GM12878 (cell line): ENCODE results near the gene H1-8. TPM values are rescaled to one million over a fixed set of nuclear protein-coding genes. Genes with fewer than 3 reads are reported as not detected.

Source experiments
- ATAC-seq: fragments of 200-7000 bp; cut with Tn5 transposase; 3 replicates; pipeline ENCODE4 v1.9.1; 2020; ENCODE audit warnings: mild to moderate bottlenecking, moderate library complexity
- BruUV-seq: library from RNA; stranded (reverse); fragments of 400-500 nt; replicated peaks from 2 replicates; lab custom pipeline; 2021; lab: Mats Ljungman, UMichigan
- CTCF ChIA-PET: fragments of 300-600 bp; sonication (Branson Sonifier 250); formaldehyde crosslinking; extraction: SDS; loops from one replicate; lab custom pipeline; 2021; ENCODE audit warnings: inconsistent platforms; lab: Yijun Ruan, JAX
- POLR2A ChIA-PET: fragments of 350-600 bp; formaldehyde crosslinking; extraction: SDS; loops from one replicate; lab custom pipeline; 2021; ENCODE audit warnings: inconsistent platforms; lab: Charles Lee
- RAD21 ChIA-PET: fragments of 300-600 bp; sonication (Branson Sonifier 250); formaldehyde crosslinking; loops from one replicate; lab custom pipeline; 2023; ENCODE audit warnings: antibody characterized with exemption; ENCODE audit not compliant: unreplicated experiment; lab: Charles Lee
- SMC1A ChIA-PET: fragments of 300-600 bp; sonication (Branson Sonifier 250); formaldehyde crosslinking; loops from one replicate; lab custom pipeline; 2023; ENCODE audit not compliant: unreplicated experiment, uncharacterized antibody; lab: Charles Lee
- DNase-seq: peaks from one replicate; pipeline ENCODE4 v3.0.0-alpha.2; 2011; ENCODE audit warnings: low read depth, low spot score
- FAIRE-seq: peaks from 3 replicates; lab custom pipeline; 2011; peaks lifted over from hg19 to GRCh38; lab: Jason Lieb, UNC
- H2AFZ ChIP-seq: 2 replicates; pipeline ENCODE4 v1.6.0; 2011; ENCODE audit warnings: low read depth, low read length, control low read depth; ENCODE audit not compliant: control insufficient read depth
- H3K27ac ChIP-seq: 2 replicates; pipeline ENCODE4 v1.5.1; 2011; ENCODE audit warnings: control low read depth; ENCODE audit not compliant: control insufficient read depth, insufficient read depth
- H3K27me3 ChIP-seq, 2 experiments: replicated peaks in 1 of 2; 2 replicates each; pipeline versions ENCODE4 v1.6.0 to v1.6.1; 2011; ENCODE audit warnings: low read length in 1 of 2; ENCODE audit not compliant: control insufficient read depth in 2 of 2, insufficient read depth in 2 of 2
- H3K36me3 ChIP-seq, 2 experiments: 2 replicates each; pipeline ENCODE4 v1.5.1; 2011; ENCODE audit warnings: low read length in 1 of 2; ENCODE audit not compliant: control insufficient read depth in 2 of 2, insufficient read depth in 2 of 2
- H3K4me1 ChIP-seq: 2 replicates; pipeline ENCODE4 v1.6.1; 2011; ENCODE audit warnings: mild to moderate bottlenecking, low read length, moderate library complexity, mixed read lengths; ENCODE audit not compliant: control insufficient read depth, insufficient read depth
- H3K4me2 ChIP-seq: 2 replicates; pipeline ENCODE4 v1.6.0; 2011; ENCODE audit warnings: control low read depth; ENCODE audit not compliant: control insufficient read depth, insufficient read depth
- H3K4me3 ChIP-seq: fragments of 200-600 bp; sonication (generic); 2 replicates; pipeline ENCODE4 v1.5.1; 2016
- H3K79me2 ChIP-seq: 2 replicates; pipeline ENCODE4 v1.6.0; 2011; ENCODE audit warnings: low read length; ENCODE audit not compliant: control insufficient read depth, insufficient read depth
- H3K9ac ChIP-seq: 2 replicates; pipeline ENCODE4 v1.8.0; 2011; ENCODE audit warnings: low read length, control low read depth, mixed read lengths; ENCODE audit not compliant: control insufficient read depth, insufficient read depth
- H3K9me3 ChIP-seq: replicated peaks from 3 replicates; pipeline ENCODE4 v1.5.1; 2011; ENCODE audit warnings: mild to moderate bottlenecking, low read length; ENCODE audit not compliant: control insufficient read depth, insufficient read depth
- H4K20me1 ChIP-seq: 2 replicates; pipeline ENCODE4 v1.6.0; 2011; ENCODE audit not compliant: control insufficient read depth, insufficient read depth
- BACH1 ChIP-seq: fragments of 450-650 bp; IDR thresholded peaks from 2 replicates; pipeline ENCODE4 v1.6.1; 2017; ENCODE audit warnings: mild to moderate bottlenecking, borderline replicate concordance
- BRCA1 ChIP-seq: IDR thresholded peaks from 2 replicates; pipeline ENCODE4 v1.6.1; 2011; ENCODE audit warnings: low read depth, low read length, improper control_type of control experiment
- CHD1 ChIP-seq: IDR thresholded peaks from 2 replicates; pipeline ENCODE4 v1.6.1; 2012; ENCODE audit warnings: low read depth, low read length, improper control_type of control experiment
- HSF1 ChIP-seq: fragments of 150-350 bp; IDR thresholded peaks from 2 replicates; pipeline ENCODE4 v1.6.1; 2014; ENCODE audit warnings: mild to moderate bottlenecking, low read depth, low read length
- IKZF2 ChIP-seq, 2 experiments: fragments of 450-650 bp; IDR thresholded peaks; 2 replicates each; pipeline ENCODE4 v1.6.1; 2017; ENCODE audit warnings: mild to moderate bottlenecking in 2 of 2, moderate library complexity in 2 of 2
- MAX ChIP-seq: IDR thresholded peaks from 2 replicates; pipeline ENCODE4 v1.6.1; 2012; ENCODE audit warnings: low read depth, low read length, improper control_type of control experiment
- NFXL1 ChIP-seq: fragments of 450-650 bp; IDR thresholded peaks from 2 replicates; pipeline ENCODE4 v1.6.1; 2017; ENCODE audit warnings: antibody characterized with exemption, mild to moderate bottlenecking, borderline replicate concordance
- POLR2A ChIP-seq: IDR thresholded peaks from 2 replicates; pipeline ENCODE4 v1.6.1; 2011; ENCODE audit warnings: low read depth, mild to moderate bottlenecking, low read length
- SIX5 ChIP-seq: IDR thresholded peaks from 2 replicates; pipeline ENCODE4 v1.6.1; 2011; ENCODE audit warnings: mild to moderate bottlenecking, low read depth, low read length, moderate library complexity; ENCODE audit not compliant: severe bottlenecking
- SKIL ChIP-seq: fragments of 450-650 bp; IDR thresholded peaks from 2 replicates; pipeline ENCODE4 v1.6.1; 2017; ENCODE audit warnings: mild to moderate bottlenecking, low read depth, inconsistent platforms; ENCODE audit not compliant: poor library complexity, severe bottlenecking
- SUPT20H ChIP-seq: IDR thresholded peaks from 2 replicates; pipeline ENCODE4 v1.6.1; 2011; ENCODE audit warnings: low read depth, mild to moderate bottlenecking, low read length, moderate library complexity, borderline replicate concordance; ENCODE audit not compliant: control insufficient read depth
- TBL1XR1 ChIP-seq: IDR thresholded peaks from 2 replicates; pipeline ENCODE4 v1.6.1; 2012; ENCODE audit warnings: low read depth, low read length, improper control_type of control experiment
- ZNF24 ChIP-seq: fragments of 450-650 bp; IDR thresholded peaks from 2 replicates; pipeline ENCODE4 v1.6.1; 2017; ENCODE audit warnings: antibody characterized with exemption, mild to moderate bottlenecking
- ZNF274 ChIP-seq: IDR thresholded peaks from one replicate; pipeline ENCODE4 v1.8.0; 2011; ENCODE audit not compliant: insufficient read length, insufficient read depth
- WGBS: methylation state at CpG from one replicate; pipeline ENCODE4 v1.1.6; 2016; ENCODE audit warnings: low lambda C conversion rate; ENCODE audit not compliant: insufficient replicate concordance, insufficient coverage; ENCODE audit errors: missing lambda C conversion rate; 5-methylcytosine and 5-hydroxymethylcytosine counted together
- in situ Hi-C: fragments of 300-500 bp; cut with MboI; formaldehyde crosslinking; loops from 9 replicates; pipeline ENCODE4 v1.14.3; 2018; ENCODE audit warnings: mixed read lengths
- intact Hi-C: fragments of 100-400 bp; cut with micrococcal nuclease; formaldehyde crosslinking; loops from one replicate; pipeline ENCODE4 v1.14.2; 2022; ENCODE audit not compliant: unreplicated experiment
- polyA plus RNA-seq, 11 experiments: library from polyadenylated mRNA; depleted of rRNA in 4 of 11; unstranded in 6 of 11; stranded (reverse) in 5 of 11; fragments of >200 nt; fragmentation: Nextera tagmentation in 4 of 11; fragmentation: Illumina TruSeq in 1 of 11; extraction: Ambion mirVana in 4 of 11; extraction: Trizol in 1 of 11; gene quantifications; 1 replicate in 1 of 11; 2 replicates in 10 of 11; pipeline versions ENCODE4 v1.2.1 to v1.2.3, GENCODE V29; 2011 to 2016; ENCODE audit warnings: inconsistent platforms in 2 of 11, missing spikeins in 2 of 11, low read depth in 1 of 11
- total RNA-seq, 4 experiments: library from RNA; depleted of rRNA in 3 of 4; stranded (reverse); fragments of >200 nt in 3 of 4; fragmentation: Illumina TruSeq in 1 of 4; extraction: Trizol in 1 of 4; gene quantifications; 2 replicates each; pipeline versions ENCODE4 v1.2.1 to v1.2.3, GENCODE V29; 2013 to 2021
- TF ChIP-seq, protein P1 (sequence below): fragments of 450-650 bp; formaldehyde crosslinking; IDR thresholded peaks from 2 replicates; pipeline ENCODE4 v1.4.0; 2022; ENCODE audit warnings: mild to moderate bottlenecking, moderate library complexity
- TF ChIP-seq, protein P2 (sequence below): fragments of 450-650 bp; IDR thresholded peaks from 2 replicates; pipeline ENCODE4 v1.6.1; 2016; ENCODE audit warnings: mild to moderate bottlenecking

H1-8 gene
- total and polyA plus RNA-seq, 10 of the 15 experiments (the other 5 are each of a cell fraction or from before 2014, with no cell fraction given): not detected

DNA sequence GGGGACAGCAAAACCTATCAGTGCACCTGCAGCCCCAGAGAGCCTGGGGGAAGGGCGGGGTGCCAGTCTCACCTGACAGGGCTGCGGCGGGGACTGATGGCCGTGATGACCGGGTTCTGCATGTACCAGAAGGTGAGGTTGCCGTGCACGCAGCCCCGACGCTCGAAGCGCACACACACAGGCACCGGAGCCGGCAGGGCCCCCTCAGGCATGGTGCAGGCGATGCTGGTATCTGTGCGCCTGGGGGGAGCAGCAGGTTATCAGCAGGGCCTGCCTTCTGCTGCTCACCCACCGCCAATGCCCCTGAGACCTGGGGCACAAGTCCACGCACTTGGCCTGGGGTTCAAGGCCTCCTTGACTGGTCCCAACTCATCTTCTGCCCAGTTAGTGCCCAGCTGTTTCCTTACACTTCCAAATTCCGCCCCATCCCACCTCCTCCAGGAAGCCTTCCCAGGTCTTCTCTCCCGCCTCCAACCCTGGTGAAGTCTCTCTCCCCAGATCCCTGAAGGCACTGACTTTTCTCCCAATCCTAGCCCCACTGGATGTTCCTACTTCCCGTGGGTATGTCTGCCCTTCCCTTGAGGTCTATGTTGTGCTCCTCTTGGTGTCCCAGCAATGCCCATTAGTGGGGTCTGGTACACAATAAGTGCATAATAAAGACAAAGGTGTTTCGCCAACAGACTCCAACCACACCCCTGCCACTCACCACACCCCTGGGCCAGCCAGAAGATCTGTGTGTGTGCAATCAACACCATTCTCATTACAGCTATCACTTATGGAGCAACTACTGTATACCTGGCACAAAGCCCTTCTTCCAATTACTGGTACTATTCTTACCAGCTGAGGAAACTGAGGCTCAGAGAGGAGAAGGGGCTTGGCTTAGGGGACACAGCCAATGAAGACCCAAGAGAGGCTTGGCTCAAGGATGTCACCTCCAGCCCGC, 28.9 kb downstream of the H1-8 start:
- no peaks in the 10 kb centered on the region for H3K36me3 ChIP-seq
- 56% methylated on average over 22 of the region's 22 CpGs for WGBS
- CTCF ChIA-PET: no interaction called here
- no peak overlapping the region for H2AFZ ChIP-seq
- H3K9me3 ChIP-seq: no peaks in the 10 kb centered on the region
- H3K4me2 ChIP-seq: no peak overlapping the region
- H3K27ac ChIP-seq: no peak overlapping the region
- intact Hi-C loops: no loop called here
- no peak overlapping the region for H3K4me3 ChIP-seq
- H3K4me1 ChIP-seq: peaks cover 6% of the 10 kb centered on the region
- POLR2A ChIA-PET: no interaction called here
- FAIRE-seq: no peak
- in situ Hi-C loops: no loop called here
- no peaks in the 10 kb centered on the region for H4K20me1 ChIP-seq
- TF ChIP-seq, protein P1, sequence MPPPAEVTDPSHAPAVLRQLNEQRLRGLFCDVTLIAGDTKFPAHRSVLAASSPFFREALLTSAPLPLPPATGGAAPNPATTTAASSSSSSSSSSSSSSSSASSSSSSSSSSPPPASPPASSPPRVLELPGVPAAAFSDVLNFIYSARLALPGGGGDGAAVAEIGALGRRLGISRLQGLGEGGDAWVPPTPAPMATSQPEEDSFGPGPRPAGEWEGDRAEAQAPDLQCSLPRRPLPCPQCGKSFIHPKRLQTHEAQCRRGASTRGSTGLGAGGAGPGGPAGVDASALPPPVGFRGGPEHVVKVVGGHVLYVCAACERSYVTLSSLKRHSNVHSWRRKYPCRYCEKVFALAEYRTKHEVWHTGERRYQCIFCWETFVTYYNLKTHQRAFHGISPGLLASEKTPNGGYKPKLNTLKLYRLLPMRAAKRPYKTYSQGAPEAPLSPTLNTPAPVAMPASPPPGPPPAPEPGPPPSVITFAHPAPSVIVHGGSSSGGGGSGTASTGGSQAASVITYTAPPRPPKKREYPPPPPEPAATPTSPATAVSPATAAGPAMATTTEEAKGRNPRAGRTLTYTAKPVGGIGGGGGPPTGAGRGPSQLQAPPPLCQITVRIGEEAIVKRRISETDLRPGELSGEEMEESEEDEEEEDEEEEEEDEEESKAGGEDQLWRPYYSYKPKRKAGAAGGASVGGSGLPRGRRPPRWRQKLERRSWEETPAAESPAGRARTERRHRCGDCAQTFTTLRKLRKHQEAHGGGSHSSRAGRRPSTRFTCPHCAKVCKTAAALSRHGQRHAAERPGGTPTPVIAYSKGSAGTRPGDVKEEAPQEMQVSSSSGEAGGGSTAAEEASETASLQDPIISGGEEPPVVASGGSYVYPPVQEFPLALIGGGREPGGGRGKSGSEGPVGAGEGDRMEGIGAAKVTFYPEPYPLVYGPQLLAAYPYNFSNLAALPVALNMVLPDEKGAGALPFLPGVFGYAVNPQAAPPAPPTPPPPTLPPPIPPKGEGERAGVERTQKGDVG (CRISPR knock-in tag): no peak
- TF ChIP-seq, protein P2, sequence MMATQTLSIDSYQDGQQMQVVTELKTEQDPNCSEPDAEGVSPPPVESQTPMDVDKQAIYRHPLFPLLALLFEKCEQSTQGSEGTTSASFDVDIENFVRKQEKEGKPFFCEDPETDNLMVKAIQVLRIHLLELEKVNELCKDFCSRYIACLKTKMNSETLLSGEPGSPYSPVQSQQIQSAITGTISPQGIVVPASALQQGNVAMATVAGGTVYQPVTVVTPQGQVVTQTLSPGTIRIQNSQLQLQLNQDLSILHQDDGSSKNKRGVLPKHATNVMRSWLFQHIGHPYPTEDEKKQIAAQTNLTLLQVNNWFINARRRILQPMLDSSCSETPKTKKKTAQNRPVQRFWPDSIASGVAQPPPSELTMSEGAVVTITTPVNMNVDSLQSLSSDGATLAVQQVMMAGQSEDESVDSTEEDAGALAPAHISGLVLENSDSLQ: no peak
- no peak for TF ChIP-seq BRCA1
- no peak for TF ChIP-seq IKZF2 (IDR thresholded peaks at IDR 0.05)
- TF ChIP-seq SUPT20H: no peak
- no peak for TF ChIP-seq CHD1
- TF ChIP-seq POLR2A: no peak
- no peak for TF ChIP-seq SIX5
- no peak for TF ChIP-seq ZNF274
- TF ChIP-seq BACH1: no peak
- TF ChIP-seq MAX: no peak
- TF ChIP-seq NFXL1: no peak
- no peak for TF ChIP-seq HSF1
- TF ChIP-seq ZNF24: no peak
- TF ChIP-seq TBL1XR1: no peak
- TF ChIP-seq SKIL: no peak
- H3K9ac ChIP-seq: no peak overlapping the region
- RAD21 ChIA-PET: no interaction called here
- H3K79me2 ChIP-seq: no peaks in the 10 kb centered on the region
- no peak for ATAC-seq
- no TSS peak for BruUV-seq
- SMC1A ChIA-PET: no interaction called here
- DNase-seq: no peak
- no peaks in the 10 kb centered on the region for H3K27me3 ChIP-seq
